Measurements from ENCODE around the gene SNRK. TPM values are rescaled to one million over a fixed set of nuclear protein-coding genes. Genes with fewer than 3 reads are reported as not detected.
"Not testable (repeated sequence)": the region's sequence is repeated elsewhere in the genome, so short reads cannot be mapped to it uniquely, and the experiment has no call there.

Gene SNRK
- total RNA-seq, 1 donor from 2014 or later, result 58.6 TPM

DNA sequence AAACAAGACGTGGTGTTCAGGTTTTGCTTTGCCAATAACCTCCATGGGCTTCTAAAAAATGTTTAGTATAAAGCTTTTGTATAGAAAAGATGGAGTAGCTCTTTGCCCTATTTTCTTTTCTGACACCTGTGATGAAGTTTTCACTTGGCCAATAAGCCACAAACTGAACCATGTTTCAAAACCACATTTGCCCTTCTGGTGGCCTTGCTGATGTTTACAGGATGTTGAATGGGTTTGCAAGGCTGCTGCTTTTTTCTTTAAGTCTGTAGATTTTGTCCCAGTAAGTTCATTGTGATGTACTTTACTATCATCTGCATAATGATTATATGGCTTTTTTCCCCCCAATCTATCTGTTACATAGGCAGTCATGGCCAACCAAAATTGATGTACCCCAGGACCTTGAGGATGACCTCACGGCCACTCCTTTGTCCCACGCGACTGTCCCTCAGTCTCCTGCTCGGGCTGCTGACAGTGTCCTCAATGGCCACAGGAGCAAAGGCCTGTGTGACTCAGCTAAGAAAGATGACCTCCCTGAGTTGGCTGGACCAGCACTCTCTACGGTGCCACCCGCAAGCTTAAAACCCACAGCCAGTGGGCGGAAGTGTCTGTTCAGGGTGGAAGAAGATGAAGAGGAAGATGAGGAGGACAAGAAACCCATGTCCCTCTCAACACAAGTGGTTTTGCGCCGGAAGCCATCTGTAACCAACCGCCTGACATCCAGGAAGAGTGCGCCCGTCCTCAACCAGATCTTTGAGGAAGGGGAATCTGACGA is 60.8 kb downstream of the SNRK start:
- no peak for DNase-seq

DNA sequence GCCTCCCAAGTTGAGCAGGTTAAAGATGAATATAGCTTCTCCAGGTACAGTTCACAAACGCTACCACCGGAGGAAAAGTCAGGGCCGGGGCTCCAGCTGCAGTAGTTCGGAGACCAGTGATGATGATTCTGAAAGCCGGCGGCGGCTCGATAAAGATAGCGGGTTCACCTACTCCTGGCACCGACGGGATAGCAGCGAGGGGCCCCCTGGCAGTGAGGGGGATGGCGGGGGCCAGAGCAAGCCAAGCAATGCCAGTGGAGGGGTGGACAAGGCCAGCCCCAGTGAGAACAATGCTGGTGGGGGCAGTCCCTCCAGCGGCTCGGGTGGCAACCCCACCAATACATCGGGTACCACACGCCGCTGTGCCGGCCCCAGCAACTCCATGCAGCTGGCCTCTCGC is 61.4 kb downstream of the SNRK start:
- no peak for DNase-seq

DNA sequence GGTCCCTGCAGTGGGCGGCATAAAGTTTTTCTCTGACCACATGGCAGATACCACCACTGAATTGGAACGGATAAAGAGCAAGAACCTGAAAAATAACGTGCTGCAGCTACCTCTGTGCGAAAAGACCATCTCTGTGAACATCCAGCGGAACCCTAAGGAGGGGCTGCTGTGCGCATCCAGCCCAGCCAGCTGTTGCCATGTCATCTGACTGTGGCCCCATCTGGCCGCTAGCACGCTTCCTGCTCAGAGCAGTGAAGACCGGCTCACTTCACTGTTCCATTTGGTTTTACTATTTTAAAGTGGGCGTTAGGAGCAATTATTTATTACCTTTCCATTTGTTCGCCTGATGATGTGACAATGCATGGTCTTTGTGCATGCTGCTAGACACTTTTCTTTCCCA is 62.0 kb downstream of the SNRK start:
- DNase-seq, result no peak

- DNase-seq, result no peak
These were observed 62.7 kb downstream of the SNRK start for GRCh38 chr3:43348852-43349574.

- DNase-seq, result no peak
These were observed 63.4 kb downstream of the SNRK start for GRCh38 chr3:43349716-43350115.

DNA sequence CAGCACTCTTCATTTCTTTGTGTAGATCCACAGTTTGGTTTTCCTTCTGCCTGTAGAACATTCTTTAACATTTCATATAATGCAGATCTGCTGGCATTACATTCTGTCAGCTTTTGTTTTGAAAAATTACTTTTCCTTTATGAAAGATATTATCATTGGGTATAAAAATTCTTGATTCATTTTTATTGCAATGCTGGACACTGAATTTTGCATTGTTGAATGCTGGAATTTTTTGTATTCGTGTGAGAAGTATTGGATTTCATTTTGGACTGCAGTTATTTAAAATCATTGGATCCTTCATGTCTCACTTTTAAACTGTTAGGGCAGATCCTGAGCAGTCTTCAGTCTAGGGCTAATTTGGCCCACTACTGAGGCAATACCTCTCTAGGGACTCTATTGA is 67.1 kb downstream of the SNRK start:
- DNase-seq, result no peak

- DNase-seq, result no peak
These were observed 67.8 kb downstream of the SNRK start for GRCh38 chr3:43353923-43354670.

- not testable (repeated sequence) for DNase-seq
These were observed 69.7 kb downstream of the SNRK start for GRCh38 chr3:43356033-43356432.

- DNase-seq, result no peak
These were observed 74.7 kb downstream of the SNRK start for GRCh38 chr3:43361077-43361476.

- DNase-seq, result no peak
These were observed 75.8 kb downstream of the SNRK start for GRCh38 chr3:43362183-43362582.

GRCh38 chr3:43362961-43363360 is 76.6 kb downstream of the SNRK start:
- no peak for DNase-seq

DNA sequence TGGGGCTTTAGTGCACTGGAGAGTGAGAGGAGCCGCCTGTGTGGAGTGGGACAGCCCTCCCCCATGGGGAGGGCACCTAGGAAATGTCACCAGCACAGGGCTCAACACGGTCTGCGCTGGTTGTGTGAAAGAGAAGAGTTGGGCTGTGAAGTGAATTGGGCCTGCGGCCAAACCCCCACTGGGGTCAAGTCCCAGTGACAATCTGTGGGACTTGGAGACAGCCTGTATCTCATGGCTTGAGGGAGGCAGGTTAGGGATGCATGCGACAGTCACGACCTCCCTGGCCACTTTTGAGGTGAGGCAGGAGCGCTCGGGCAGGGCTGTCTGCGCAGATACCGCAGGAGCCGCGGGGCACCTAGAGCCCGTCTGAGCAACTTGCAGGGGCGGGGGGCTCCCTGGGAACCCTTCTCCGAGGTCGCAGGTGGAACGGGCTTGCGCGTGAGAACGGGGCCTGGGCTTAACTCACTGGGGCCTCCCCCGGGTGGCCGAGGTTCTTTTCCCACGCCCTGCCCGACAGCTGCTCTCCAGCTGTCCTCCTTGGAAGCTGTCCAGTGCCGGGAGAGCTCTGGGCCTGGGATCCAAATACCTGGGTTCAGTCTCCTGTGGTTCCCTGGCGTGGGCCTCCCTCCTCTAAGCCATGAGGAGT is 77.4 kb downstream of the SNRK start:
- peak; percentile 19 for DNase-seq

DNA sequence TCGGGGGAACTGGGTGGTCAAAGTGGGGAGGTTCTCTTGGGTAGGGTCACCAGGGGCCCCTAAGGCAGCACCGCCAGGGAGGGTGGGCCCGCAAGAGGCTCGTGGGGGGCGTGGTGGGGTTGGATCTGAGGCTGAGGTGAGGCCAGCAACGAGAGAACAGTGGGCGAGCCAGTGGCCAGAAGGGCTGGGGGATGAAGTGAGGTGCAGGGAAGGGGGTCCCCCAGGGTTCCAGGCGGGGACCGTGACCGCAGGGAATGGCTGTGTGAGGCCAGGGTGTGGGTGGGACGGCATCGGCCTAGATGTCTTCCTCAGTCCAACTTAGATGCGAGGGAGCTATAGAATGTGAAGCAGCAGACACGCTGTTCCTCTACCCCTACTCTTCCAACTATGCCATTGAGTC is 78.2 kb downstream of the SNRK start:
- no peak for DNase-seq

- DNase-seq, result no peak
These were observed 78.6 kb downstream of the SNRK start for GRCh38 chr3:43364926-43365325.

- DNase-seq, result no peak
These were observed 79.4 kb downstream of the SNRK start for GRCh38 chr3:43365601-43366305.

DNA sequence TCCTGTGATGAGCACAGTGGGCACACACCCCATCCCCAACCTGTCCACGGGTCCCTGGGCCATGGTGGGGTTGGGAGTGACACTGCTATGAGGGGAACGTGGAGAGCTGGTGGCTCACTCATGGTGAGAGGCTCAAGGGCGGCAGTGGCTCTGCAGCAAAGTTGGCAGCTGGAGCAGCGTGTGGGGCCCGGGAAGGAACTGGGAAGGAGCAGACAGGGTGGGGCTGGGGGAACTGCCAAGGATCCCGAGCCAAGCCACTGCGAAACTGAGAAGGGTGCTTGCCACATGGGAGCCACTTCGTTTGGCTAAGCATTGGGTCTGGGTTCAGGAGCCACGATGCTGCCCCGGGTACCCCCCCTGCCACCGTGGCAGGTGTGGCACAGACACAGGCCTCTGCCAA is 80.1 kb downstream of the SNRK start:
- no peak for DNase-seq

- no peak for DNase-seq
These were observed 80.5 kb downstream of the SNRK start for GRCh38 chr3:43366885-43367284.

- no peak for DNase-seq
These were observed 83.3 kb downstream of the SNRK start for GRCh38 chr3:43369404-43370292.

- no peak for DNase-seq
These were observed 84.1 kb downstream of the SNRK start for GRCh38 chr3:43370293-43370980.

- no peak for DNase-seq
These were observed 85.2 kb downstream of the SNRK start for GRCh38 chr3:43371494-43371893.
